HUES48 (cell line): ENCODE results near the gene TSPOAP1.

Source experiments
- H3K27ac ChIP-seq: one replicate; pipeline ENCODE4 v1.7.0; 2013; ENCODE audit warnings: low read depth, low read length, inconsistent platforms
- H3K27me3 ChIP-seq: 2 replicates; pipeline ENCODE4 v1.6.1; 2013; ENCODE audit warnings: mild to moderate bottlenecking, low read length; ENCODE audit not compliant: control insufficient read depth, insufficient read depth
- H3K36me3 ChIP-seq: 2 replicates; pipeline ENCODE4 v1.6.1; 2013; ENCODE audit warnings: low read length; ENCODE audit not compliant: control insufficient read depth, insufficient read depth
- H3K4me1 ChIP-seq: 2 replicates; pipeline ENCODE4 v1.6.1; 2013; ENCODE audit warnings: mild to moderate bottlenecking, low read length; ENCODE audit not compliant: control insufficient read depth, insufficient read depth
- H3K4me3 ChIP-seq: 2 replicates; pipeline ENCODE4 v1.5.1; 2013; ENCODE audit warnings: mild to moderate bottlenecking, low read depth, low read length
- H3K9ac ChIP-seq: 2 replicates; pipeline ENCODE4 v1.6.1; 2013; ENCODE audit warnings: mild to moderate bottlenecking, low read depth, low read length, moderate library complexity
- H3K9me3 ChIP-seq: 2 replicates; pipeline ENCODE4 v1.6.1; 2013; ENCODE audit warnings: low read length; ENCODE audit not compliant: control insufficient read depth, insufficient read depth

Gene TSPOAP1, protein sequence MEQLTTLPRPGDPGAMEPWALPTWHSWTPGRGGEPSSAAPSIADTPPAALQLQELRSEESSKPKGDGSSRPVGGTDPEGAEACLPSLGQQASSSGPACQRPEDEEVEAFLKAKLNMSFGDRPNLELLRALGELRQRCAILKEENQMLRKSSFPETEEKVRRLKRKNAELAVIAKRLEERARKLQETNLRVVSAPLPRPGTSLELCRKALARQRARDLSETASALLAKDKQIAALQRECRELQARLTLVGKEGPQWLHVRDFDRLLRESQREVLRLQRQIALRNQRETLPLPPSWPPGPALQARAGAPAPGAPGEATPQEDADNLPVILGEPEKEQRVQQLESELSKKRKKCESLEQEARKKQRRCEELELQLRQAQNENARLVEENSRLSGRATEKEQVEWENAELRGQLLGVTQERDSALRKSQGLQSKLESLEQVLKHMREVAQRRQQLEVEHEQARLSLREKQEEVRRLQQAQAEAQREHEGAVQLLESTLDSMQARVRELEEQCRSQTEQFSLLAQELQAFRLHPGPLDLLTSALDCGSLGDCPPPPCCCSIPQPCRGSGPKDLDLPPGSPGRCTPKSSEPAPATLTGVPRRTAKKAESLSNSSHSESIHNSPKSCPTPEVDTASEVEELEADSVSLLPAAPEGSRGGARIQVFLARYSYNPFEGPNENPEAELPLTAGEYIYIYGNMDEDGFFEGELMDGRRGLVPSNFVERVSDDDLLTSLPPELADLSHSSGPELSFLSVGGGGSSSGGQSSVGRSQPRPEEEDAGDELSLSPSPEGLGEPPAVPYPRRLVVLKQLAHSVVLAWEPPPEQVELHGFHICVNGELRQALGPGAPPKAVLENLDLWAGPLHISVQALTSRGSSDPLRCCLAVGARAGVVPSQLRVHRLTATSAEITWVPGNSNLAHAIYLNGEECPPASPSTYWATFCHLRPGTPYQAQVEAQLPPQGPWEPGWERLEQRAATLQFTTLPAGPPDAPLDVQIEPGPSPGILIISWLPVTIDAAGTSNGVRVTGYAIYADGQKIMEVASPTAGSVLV (N-terminal part only)

GRCh38 chr17:58328195-58329034 is at the start of gene TSPOAP1:
TSPOAP1 (minus strand) TSS chr17:58328795; CDS start chr17:58327920, 875 bp downstream.
- peaks cover 18% of the 10 kb centered on the region for H3K27me3 ChIP-seq
- no peak within 1 kb of the TSS for H3K9ac ChIP-seq
- H3K9me3 ChIP-seq = no peaks in the 10 kb centered on the region
- H3K36me3 ChIP-seq = no peaks in the 10 kb centered on the region
- peaks cover 27% of the 10 kb centered on the region for H3K4me1 ChIP-seq
- no peak within 1 kb of the TSS for H3K4me3 ChIP-seq
- H3K27ac ChIP-seq = peak within 1 kb of the TSS; percentile 20

- Histone ChIP-seq H3K36me3 (no peaks in the 10 kb centered on the region), H3K9ac (no peak overlapping the region), H3K27ac (no peak overlapping the region), H3K9me3 (no peaks in the 10 kb centered on the region), H3K4me1 (peaks cover 18% of the 10 kb centered on the region), H3K27me3 (no peaks in the 10 kb centered on the region), H3K4me3 (no peak overlapping the region)
These were observed 49.1 kb upstream of the TSPOAP1 start for GRCh38 chr17:58377661-58378060.

GRCh38 chr17:58377093-58377601 is 48.6 kb upstream of the TSPOAP1 start:
- no peak overlapping the region for H3K9ac ChIP-seq
- H3K27ac ChIP-seq = no peak overlapping the region
- no peaks in the 10 kb centered on the region for H3K36me3 ChIP-seq
- H3K9me3 ChIP-seq = no peaks in the 10 kb centered on the region
- peaks cover 18% of the 10 kb centered on the region for H3K4me1 ChIP-seq
- no peak overlapping the region for H3K4me3 ChIP-seq
- no peaks in the 10 kb centered on the region for H3K27me3 ChIP-seq

GRCh38 chr17:58376472-58377000 is 47.9 kb upstream of the TSPOAP1 start:
- Histone ChIP-seq H3K4me1 (peaks cover 18% of the 10 kb centered on the region), H3K36me3 (no peaks in the 10 kb centered on the region), H3K4me3 (no peak overlapping the region), H3K27me3 (no peaks in the 10 kb centered on the region), H3K9me3 (no peaks in the 10 kb centered on the region), H3K27ac (no peak overlapping the region), H3K9ac (no peak overlapping the region)

GRCh38 chr17:58375811-58376210 is 47.2 kb upstream of the TSPOAP1 start:
- Histone ChIP-seq H3K4me1 (peaks cover 18% of the 10 kb centered on the region), H3K4me3 (no peak overlapping the region), H3K27ac (no peak overlapping the region), H3K27me3 (no peaks in the 10 kb centered on the region), H3K36me3 (no peaks in the 10 kb centered on the region), H3K9ac (no peak overlapping the region), H3K9me3 (no peaks in the 10 kb centered on the region)

GRCh38 chr17:58375256-58375655 is 46.7 kb upstream of the TSPOAP1 start:
- Histone ChIP-seq H3K9ac (no peak overlapping the region), H3K4me3 (no peak overlapping the region), H3K27ac (no peak overlapping the region), H3K9me3 (no peaks in the 10 kb centered on the region), H3K27me3 (no peaks in the 10 kb centered on the region), H3K36me3 (no peaks in the 10 kb centered on the region), H3K4me1 (peaks cover 18% of the 10 kb centered on the region)

DNA sequence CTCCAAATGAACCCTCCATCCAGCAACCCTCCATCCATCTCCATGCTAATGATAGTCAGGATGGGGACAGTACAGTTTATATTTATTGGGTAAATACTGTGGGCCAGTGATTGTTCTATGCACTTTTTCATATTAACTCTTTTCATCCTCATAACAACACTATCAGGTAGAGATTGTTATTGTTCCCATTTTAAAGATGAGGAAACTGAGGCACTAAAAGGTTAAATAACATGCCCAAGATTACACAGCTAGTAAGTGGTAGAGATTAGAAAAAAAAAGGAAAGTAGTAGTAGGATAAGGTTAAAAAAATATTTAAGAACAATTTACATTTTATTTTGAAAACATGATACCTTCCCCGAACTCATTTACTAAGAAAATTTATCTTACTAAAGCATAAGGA is 45.3 kb upstream of the TSPOAP1 start:
- no peaks in the 10 kb centered on the region for H3K36me3 ChIP-seq
- H3K4me1 ChIP-seq = peaks cover 18% of the 10 kb centered on the region
- H3K27me3 ChIP-seq = no peaks in the 10 kb centered on the region
- H3K27ac ChIP-seq = no peak overlapping the region
- no peak overlapping the region for H3K4me3 ChIP-seq
- no peaks in the 10 kb centered on the region for H3K9me3 ChIP-seq
- no peak overlapping the region for H3K9ac ChIP-seq

DNA sequence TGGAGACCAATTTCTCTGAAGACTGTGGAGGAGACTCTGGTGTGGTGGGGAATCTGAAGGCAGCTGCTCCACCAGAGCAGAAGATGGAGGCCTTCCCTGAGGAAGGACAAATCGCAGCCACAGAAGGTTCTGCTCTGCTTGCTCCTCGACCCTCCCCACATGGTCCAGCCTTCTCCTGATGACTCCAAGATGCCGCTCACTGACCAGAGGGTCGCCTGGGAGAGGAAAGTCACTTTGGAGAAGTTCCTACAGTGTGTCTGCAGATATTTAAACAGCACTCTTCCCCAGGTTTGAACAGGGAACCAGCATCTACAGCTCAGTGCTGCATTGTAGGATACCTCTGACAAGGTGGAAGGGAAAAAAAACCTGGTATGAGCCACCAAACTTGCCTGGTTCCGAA is 44.4 kb upstream of the TSPOAP1 start:
- H3K9me3 ChIP-seq = no peaks in the 10 kb centered on the region
- no peak overlapping the region for H3K9ac ChIP-seq
- peaks cover 18% of the 10 kb centered on the region for H3K4me1 ChIP-seq
- H3K4me3 ChIP-seq = no peak overlapping the region
- no peaks in the 10 kb centered on the region for H3K36me3 ChIP-seq
- no peaks in the 10 kb centered on the region for H3K27me3 ChIP-seq
- no peak overlapping the region for H3K27ac ChIP-seq

DNA sequence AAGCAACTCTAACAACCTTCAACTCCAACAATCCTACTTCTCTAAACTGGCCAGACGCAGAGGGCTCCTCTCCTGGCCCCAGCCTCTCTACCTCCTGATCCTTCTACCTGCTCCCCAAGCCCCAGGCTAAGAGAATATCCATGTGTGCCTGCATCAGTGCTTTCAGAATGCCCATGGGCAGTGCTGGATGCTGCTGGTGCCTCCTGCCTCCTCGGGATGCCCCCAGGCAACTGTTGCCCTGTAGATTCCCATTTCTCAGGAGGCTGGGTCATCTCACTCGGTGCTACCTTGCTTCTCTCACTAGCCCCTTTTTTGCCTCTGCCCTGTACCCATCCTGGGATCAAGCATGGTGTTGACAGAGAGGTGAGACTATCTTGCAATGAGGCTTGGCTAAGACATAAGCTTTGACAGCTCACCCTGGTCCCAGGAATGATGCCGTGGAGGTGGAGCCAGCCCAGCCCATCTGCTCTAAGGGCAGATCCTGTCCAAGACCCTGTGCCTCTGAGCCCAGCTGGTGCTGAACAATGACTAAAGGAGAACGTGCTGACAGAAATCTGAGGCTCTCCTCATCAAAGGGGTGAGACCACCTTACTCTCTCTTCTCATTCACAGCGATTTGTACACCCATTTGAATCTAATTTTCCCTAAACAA is 42.8 kb upstream of the TSPOAP1 start:
- H3K9ac ChIP-seq = no peak overlapping the region
- H3K27me3 ChIP-seq = no peaks in the 10 kb centered on the region
- no peaks in the 10 kb centered on the region for H3K9me3 ChIP-seq
- H3K36me3 ChIP-seq = no peaks in the 10 kb centered on the region
- no peak overlapping the region for H3K4me3 ChIP-seq
- H3K4me1 ChIP-seq = peaks cover 8% of the 10 kb centered on the region; the same call in 1 of the 2 replicates
- no peak overlapping the region for H3K27ac ChIP-seq

- Histone ChIP-seq H3K27me3 (no peaks in the 10 kb centered on the region), H3K4me3 (no peak overlapping the region), H3K4me1 (0 out of 2 replicates have a peak, but pooled peaks cover 1% of the 10 kb centered on the region), H3K36me3 (no peaks in the 10 kb centered on the region), H3K9me3 (no peaks in the 10 kb centered on the region), H3K27ac (no peak overlapping the region), H3K9ac (no peak overlapping the region)
These were observed 42.1 kb upstream of the TSPOAP1 start for GRCh38 chr17:58370716-58371115.
